ENCODE data around the gene DGKH.

Gene DGKH, protein sequence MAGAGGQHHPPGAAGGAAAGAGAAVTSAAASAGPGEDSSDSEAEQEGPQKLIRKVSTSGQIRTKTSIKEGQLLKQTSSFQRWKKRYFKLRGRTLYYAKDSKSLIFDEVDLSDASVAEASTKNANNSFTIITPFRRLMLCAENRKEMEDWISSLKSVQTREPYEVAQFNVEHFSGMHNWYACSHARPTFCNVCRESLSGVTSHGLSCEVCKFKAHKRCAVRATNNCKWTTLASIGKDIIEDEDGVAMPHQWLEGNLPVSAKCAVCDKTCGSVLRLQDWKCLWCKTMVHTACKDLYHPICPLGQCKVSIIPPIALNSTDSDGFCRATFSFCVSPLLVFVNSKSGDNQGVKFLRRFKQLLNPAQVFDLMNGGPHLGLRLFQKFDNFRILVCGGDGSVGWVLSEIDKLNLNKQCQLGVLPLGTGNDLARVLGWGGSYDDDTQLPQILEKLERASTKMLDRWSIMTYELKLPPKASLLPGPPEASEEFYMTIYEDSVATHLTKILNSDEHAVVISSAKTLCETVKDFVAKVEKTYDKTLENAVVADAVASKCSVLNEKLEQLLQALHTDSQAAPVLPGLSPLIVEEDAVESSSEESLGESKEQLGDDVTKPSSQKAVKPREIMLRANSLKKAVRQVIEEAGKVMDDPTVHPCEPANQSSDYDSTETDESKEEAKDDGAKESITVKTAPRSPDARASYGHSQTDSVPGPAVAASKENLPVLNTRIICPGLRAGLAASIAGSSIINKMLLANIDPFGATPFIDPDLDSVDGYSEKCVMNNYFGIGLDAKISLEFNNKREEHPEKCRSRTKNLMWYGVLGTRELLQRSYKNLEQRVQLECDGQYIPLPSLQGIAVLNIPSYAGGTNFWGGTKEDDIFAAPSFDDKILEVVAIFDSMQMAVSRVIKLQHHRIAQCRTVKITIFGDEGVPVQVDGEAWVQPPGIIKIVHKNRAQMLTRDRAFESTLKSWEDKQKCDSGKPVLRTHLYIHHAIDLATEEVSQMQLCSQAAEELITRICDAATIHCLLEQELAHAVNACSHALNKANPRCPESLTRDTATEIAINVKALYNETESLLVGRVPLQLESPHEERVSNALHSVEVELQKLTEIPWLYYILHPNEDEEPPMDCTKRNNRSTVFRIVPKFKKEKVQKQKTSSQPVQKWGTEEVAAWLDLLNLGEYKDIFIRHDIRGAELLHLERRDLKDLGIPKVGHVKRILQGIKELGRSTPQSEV

DNA sequence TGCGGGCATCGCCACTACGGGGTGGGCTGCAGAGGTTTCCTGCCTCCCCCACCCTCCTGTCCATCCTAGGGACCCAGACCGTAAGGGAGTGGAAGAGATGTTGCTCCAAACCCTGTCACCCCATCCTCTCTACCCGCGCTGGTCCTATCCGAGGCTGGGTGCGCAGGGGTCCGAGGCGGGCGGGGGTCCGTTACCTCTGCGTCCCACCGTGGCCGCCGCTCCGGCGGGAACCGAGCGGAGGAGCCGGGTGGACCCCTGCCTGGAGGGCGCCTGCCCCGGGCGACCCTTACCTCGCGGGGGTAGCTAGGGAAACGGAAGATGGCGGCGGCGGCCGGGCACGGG lies at the start of gene DGKH:
Gene DGKH, plus strand, starts transcription at position 307 of the 342 bp plus-strand sequence. CDS start 126 bp downstream, outside the sequence.
- peak; percentile 15 for DNase-seq

DNA sequence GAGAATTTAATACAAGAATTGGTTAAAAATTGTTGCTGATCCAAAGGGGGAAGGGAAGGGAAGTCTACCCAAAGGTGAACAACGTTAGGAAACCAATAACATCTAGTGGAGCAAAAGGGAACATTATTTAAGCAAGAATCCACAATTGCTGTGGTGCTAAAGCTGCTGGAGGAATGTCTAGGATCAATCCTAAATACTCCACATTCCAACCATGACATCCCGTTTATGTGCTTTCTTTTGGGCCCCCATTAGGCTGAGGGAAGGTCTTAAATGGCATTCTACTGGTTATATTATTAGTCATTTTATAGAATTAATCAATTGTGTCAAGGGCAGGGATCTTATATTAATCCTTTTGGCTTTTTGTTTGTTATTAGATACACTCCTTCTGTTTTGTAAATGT lies 47.6 kb upstream of the DGKH start:
- DNase-seq, result no peak

DNA sequence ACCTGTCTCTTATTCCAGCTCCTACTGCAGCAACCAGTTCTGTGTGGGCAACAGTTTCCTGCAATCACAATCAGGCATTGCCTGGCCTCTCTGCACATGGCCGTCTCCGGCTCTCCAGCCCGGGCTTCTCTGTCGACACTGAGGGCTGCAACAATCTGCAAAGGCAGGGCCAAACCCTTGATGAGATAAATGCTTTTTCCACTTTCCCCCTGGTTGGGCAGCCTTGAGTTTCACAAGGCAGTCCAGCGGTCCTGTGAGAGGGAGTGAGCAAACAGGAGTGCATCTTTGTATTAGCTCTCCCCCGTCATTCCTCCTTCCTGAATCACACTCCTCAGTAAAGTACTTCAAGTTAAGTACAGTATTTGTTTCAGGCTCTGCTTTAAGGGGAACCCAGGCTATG lies 46.9 kb upstream of the DGKH start:
- DNase-seq, result no peak

DNA sequence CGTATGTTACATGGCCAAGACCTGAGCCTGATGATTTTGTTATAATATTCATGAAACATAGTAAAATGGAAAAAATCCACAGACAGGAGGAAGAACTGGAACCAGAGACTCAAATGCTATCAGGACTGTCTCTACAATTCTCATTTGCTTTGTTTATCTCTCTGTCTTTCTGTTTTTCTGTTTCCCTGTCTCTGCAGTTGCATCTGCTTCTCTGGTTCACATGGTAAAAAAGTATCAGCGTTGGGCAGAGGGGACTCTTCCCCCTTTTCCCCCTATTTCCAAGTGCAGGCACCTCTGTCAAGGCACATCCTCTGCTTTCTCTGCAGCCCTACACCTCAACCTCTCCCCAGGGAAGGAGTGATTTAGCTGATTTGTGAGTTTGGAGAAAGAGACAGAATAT lies 46.4 kb upstream of the DGKH start:
- DNase-seq, result no peak

DNA sequence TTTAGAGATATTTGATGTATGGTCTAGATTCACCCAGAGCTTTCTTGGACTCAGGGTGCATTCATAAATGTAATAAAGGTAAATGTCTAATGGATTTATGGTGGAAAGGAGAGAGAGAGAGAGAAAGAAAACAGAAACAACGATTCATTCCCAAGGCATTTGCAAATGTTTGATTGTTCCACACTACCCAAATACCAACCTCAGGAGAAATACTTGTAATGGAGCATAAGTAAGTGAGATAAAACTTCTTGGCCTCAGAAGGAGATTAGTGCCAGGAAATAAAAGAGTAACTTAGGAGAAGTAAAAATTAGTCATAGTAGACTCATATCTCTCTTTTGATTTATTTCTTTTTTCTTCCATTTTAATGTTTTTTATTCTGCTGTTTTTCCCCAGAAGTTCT lies 40.6 kb upstream of the DGKH start:
- no peak for DNase-seq

DNA sequence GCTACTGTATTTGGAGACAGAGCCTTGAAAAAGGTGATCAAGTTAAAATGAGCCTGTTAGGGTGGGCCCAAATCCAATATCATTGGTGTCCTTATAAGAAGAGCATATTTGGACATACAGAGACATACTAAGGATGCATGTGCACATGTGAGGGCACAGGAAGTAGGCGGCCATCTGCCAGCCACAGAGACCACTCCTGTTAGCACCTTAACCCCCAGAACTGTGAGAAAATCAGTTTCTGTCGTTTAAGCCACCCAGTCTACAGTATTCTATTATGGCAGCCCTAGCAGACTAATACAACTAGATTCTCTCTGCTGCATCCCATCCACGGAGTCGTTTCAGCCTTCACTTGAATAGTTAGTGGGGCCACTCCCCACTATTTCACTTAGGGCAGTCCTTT lies 39.4 kb upstream of the DGKH start:
- no peak for DNase-seq

DNA sequence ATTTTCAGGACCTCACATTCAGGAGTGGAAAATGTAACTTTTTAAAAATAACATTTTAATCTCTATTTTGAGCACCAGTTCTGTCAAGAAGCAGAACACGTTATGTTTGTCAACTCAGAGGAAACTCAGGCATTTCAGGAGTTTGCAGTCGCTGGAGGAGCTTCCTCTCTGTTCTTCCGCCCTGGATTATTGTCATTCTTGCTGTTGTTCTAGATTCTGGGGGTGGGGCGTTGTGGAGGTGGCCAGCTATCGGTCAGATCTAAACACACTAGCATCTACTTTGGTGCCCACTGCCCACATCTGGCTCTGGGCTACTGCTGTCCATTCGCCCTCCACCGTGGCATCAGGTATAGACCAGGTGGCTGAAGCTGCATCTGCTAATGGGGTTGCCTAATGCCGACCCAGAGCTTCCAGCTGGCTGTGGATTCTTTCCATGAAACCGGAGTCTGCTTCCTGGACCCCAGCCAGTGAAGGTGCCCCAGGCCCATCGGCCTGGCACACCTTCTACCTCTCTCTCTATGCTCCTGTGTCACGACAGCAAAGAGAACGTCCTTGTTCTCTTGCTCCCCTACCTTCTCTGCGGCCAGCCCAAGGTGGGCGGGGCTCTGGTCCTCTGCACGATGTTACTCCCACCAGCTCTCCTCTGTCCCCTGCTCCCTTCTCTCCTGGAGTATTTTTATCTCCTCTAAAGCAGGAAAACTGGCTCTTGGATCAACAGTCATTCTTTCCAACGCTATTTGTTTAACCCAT lies 36.7 kb upstream of the DGKH start:
- DNase-seq, result no peak

DNA sequence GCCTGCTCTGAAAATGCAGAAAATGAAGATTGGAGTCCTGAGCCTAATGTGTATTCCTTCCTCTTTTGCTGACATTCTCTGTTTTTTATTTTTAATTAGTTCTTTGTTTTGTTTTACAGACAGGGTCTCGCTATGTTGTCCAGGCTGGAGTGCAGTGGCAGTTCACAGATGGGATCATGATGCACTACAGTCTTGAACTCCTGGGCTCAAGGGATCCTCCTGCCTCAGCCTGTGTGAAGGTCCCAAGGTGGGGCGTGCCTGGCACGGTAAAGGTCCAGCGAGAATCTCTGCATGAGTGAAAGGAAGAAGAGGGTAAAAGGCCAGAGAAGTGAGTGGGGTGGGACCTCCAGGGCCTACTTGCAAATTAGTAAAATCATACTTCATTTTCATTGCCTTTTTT lies 34.3 kb upstream of the DGKH start:
- no peak for DNase-seq

DNA sequence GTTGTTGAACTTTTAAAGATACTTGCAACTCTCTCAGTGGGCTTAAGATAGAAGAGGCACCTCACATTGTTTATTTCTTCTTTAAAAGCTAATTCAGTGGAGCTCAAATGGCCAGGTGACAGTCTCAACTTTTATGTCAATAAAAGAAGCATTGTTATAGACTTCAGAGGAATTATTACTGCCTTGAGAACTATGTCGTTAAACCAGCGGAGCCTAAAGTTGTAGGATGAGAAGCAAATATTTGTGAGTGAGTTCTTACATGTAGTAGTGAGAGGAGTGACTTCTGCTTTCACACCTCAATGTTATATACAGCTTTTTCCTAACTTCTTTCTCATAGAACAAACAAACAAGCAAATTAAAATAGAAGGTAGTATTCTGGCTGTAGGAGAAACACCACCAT lies 31.2 kb upstream of the DGKH start:
- no peak for DNase-seq

DNA sequence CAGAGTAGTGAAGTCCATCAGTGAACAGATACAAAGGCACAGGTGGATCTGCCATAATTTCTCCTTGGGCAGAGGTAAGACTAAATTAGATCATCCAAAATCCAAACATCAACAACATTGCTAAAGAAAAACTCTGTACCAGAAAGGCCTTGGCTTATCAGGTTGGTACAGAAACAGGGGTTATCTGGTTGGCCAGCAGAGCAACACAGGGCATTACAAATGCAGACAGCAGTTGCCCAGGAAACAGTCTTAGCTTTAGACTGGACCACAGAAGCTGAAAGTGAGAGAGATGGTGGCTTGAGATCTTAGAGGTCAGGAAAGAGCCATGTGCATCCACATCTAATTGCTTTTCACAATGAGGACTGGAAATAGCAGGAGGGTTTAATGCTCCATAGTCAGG lies 26.6 kb upstream of the DGKH start:
- no peak for DNase-seq

DNA sequence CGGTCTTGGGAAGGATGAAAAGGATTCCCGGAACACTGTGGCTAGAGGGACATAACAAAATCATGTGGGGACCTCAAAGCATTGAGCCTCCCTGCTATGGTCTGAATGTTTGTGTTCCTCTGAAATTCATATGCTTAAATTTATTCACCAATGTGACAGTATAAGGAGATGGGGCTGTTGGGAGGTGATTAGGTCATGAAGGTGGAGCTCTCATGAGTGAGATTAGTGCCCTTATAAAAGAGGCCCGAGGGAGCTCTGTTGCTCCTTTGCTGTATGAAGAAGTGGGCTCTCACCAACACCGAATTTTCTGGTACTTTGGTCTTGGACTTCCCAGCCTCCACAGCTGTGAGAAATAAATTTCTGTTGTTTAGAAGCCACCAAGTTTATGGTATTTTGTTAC lies 26.1 kb upstream of the DGKH start:
- DNase-seq, result no peak

DNA sequence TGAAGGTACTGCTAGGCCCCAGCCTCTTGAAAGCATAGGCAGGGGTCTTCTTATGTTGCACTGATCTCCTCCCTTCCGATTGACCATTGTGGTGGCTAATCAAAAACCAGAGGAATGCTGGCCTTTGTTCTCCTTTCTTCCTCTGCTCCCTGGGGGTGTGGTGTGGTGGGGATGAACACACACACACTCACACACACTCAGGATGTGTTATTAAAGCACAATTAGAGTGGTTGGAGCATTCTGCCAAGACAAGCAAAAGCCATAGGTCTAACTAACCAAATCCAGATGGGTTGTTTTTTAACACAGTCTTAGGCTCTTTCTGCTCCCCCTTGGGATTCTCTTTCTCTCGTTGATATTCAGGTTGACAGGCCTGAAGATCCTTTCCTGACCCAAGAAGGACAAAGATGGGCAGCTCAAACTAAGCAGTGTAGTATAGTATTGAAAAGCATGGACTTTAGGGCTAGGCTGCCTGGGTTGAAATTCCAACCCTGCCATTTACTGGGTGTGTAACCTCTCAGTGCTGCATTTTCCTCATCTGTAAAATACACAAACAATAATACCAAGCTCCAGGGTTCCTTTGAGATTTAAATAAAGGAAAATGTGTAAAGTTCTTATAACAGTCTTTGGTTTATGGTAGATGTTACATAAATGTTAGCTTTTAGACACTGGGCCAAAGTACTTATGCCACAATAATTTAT lies 25.5 kb upstream of the DGKH start:
- DNase-seq, result no peak

DNA sequence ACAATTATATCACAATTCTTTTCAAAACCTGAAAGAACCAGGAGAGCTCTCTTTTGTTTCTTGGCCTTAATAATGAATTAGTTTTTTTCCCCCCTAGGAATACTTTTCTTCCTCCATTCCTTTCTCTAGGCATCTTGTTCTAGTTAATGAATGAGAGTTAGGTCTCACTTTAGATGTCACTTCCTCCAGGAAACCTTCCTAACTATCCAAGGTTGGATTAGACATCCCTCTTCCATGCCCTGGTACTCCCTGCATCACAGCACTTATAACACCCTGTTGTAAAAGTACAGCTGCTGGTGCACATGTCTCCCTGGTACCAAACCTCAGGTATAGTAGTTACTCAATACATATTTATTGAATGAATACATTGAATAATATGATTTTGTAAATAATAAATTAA lies 21.2 kb upstream of the DGKH start:
- no peak for DNase-seq

DNA sequence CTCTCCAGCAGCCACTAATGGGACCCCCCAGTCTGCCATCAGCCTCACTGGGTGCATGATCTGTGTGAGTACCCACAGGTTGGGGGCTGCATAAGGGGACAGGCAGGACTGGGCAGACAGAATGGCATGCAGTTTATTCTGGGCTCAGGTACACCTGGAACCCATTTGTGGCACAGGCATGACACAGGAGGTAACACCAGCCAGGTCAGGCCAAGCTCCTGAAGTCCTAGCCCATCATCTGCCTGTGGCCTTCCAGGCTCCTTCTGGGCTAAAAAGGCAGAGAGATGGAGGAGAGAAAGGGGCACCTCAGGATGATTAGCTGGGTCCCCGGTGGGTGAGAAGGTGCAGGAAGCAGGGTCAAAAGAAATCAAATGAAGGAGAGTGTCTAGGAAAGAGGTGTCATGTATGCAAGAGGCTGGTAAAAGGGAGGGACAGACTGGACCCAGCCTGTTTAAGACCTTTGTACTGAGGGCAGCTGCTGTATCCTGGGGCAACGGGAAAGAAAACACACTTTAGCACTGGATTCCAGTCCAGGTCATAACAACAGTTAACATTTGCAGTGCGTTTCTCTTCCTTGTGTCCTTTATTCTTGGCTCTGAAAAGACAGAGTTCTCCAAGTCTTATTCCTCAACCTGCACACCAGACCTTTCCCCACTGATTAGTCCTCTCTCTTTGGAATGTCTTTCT lies 20.2 kb upstream of the DGKH start:
- no peak for DNase-seq

DNA sequence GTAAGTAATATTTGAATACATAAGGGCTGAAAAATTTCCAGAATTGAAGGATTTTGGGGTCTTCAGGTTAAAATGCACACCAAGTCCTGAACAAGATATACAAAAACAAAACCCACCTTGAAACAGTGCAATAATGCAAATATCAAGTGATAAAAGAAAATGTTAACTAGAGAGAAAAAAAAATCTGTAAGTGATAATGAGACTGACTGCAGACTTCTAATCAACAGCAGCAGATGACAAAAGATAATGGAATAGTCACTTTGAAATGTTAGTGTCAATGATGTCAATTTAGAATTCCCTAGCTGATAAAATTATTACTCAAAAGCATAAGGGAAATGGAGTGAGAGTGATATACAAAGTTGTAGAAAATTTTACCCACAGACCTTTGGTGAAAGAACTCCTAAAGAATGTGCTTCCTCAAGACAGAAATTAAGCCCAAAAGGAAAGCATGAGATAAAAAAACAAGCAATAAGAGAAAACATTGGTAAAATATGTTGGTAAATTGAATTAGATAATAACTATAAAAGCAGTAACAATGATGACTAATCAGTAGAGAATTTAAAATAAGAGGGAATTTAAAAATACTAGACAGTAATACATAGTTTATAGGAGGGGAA lies 12.4 kb upstream of the DGKH start:
- no peak for DNase-seq

DNA sequence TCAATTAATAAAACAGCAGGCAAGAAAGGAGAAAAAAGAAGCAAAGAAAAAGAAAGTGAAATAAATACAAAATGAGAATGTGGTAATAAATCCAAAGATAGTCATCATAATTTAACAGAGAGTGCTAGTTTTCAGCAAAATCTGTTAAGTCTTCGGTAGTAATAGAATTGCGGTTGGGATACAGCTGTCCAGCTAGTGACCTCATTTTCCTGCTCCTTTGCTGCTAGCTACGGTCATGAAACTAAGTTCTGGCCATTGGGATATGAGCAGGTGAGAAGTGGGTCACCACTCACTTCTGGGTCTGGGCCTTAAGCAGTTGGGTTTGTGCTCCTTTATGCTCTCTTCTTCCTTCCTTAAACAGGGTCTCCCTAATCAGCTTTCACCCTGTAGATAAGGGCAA lies 11.7 kb upstream of the DGKH start:
- no peak for DNase-seq

DNA sequence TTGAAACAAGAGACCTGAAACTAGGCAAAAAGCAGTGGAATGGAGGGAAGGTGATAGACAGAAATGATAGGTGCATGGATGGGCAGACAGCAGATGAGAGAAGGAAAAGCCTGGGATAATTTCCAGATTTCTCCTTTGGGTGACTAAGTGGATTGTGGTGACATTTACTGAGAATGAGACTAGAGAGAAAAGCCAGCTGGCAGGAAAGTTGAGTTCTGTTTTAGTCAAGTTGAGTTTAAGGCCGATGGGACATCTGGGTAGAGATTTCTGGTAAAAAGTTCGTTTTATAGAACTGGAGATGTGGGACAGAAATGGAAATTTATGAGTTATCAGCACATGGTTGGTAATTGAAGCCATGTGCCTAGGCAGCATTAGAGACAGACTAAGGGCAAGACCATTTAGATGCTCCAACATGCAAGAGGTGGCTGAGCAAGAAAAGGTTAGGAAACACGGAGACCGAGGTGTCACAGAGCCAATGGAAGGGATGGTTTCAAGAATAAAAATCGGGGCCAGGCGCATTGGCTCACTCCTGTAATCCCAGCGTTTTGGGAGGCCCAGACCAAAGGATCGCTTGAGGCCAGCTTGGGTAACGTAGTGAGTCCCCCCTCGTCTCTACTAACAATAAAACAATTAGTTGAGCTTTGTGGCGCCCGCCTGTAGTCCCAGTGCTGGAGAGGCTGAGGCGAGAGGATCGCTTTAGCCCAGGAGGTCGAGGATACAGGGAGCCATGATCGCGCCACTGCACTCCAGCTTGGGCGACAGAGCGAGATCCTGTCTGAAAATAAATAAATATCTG lies 9.6 kb upstream of the DGKH start:
- no peak for DNase-seq

DNA sequence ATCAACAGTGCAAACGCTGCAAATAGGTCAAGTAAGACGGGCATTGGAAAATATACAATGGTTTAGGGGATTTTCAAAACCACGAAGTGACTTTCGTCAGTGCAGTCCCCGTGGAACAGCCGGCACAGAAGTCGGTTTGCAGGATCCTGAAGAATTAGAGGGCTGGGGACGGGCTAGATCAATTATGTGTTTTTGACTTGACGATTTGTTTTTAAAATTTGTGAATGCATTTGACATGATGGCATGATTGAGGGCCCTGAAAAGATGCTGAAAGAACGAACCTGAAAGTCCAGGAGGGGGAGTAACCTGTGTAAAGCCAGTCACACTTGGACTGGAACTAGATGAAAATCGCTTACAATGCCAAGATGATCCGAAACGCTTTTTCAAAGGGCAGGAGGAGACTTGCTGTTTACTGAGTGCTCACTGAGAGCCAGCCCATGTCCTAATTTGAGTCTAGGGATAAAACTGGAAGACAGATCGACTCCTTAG lies 8.9 kb upstream of the DGKH start:
- DNase-seq, result no peak

DNA sequence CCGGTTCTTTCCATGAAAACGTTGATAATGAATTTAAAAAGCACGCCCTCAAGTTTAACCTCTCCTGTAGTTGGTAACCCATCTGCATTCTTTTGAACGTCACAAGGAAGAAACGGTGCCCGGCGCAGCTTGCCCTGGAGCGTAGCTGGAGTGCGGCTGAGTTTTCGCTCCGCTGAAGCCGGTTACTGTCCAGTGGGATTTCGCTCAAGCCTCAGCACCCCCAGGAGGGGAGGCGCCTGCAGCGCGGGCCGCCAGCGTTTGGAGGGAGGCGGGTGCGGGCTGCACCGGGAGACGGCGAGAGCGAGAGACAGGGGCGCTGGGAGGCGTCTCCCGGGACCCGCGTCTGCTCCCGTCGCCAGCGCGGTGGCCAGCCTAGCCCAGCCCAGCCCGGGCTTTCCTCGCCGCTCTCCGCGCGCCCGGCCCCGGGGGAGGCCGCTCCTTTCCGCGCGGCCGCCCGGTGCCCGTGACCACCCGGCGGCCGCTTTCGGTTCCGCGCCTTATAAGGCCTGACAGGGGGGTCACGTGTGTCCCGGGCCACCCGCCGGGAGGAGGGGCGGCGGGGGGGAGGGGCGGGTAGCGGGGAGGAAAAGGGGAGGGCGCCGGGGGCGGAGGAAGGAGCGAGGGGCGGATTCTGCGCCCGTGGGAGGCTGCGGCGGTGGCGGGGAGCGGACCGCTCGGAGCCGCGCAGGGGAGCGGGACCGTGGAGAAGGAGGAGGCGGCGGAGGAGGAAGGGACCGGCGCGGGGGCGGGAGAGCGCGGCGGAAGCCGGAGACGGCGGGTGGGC lies 8.3 kb upstream of the DGKH start:
- peak; percentile 87 for DNase-seq

DNA sequence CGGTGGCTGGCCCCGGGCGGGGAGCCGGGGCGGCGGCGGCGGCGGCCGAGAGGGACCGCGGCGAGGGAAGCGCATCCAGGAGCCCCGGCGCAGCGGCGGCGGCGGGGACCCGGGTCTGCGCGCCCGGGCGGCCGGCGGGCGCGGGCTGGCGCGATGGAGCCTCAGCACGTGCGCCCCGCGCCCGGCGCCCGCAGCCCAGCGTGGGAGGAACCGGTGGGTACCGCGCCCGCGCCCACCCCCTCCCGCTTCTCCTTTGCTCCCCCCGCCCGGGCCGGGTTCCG lies 7.8 kb upstream of the DGKH start:
- DNase-seq, result no peak
